Fibroblast of lung (primary cell): ENCODE data around the gene TSPAN10. TPM values are rescaled to one million over a fixed set of nuclear protein-coding genes. Genes with fewer than 3 reads are reported as not detected.

Experiments used
- DNase-seq, 2 donors: peaks; one replicate each; pipeline versions ENCODE4 v3.0.0 to v3.0.0-alpha.2; 2010; ENCODE audit warnings: low read depth in 2 of 2
- H2AFZ ChIP-seq: 2 replicates; pipeline ENCODE4 v1.5.1; 2012; ENCODE audit warnings: low read length, control low read depth, inconsistent platforms
- H3K27ac ChIP-seq: 2 replicates; pipeline ENCODE4 v1.5.1; 2011; ENCODE audit warnings: low read length, control low read depth; ENCODE audit not compliant: insufficient read depth
- H3K27me3 ChIP-seq: 2 replicates; pipeline ENCODE4 v1.5.1; 2011; ENCODE audit warnings: mild to moderate bottlenecking, low read length; ENCODE audit not compliant: control insufficient read depth, insufficient read depth
- H3K36me3 ChIP-seq: 2 replicates; pipeline ENCODE4 v1.5.1; 2011; ENCODE audit warnings: low read length; ENCODE audit not compliant: control insufficient read depth, insufficient read depth
- H3K4me1 ChIP-seq: 2 replicates; pipeline ENCODE4 v1.5.1; 2011; ENCODE audit warnings: low read length; ENCODE audit not compliant: control insufficient read depth, insufficient read depth; ENCODE audit errors: extremely low read depth
- H3K4me2 ChIP-seq: 2 replicates; pipeline ENCODE4 v1.5.1; 2011; ENCODE audit warnings: low read length, control low read depth; ENCODE audit not compliant: insufficient read depth; ENCODE audit errors: extremely low read depth
- H3K4me3 ChIP-seq, 4 experiments: fragments of 200-600 bp in 1 of 4; sonication (generic) in 1 of 4; replicated peaks in 1 of 4; 2 replicates each; pipeline ENCODE4 v1.5.1; 2011 to 2016; ENCODE audit warnings: low read length in 4 of 4, low read depth in 3 of 4, mild to moderate bottlenecking in 3 of 4, control low read depth in 2 of 4, inconsistent platforms in 1 of 4, mixed read lengths in 1 of 4; ENCODE audit not compliant: insufficient read depth in 1 of 4; ENCODE audit errors: control extremely low read depth in 1 of 4
- H3K79me2 ChIP-seq: 2 replicates; pipeline ENCODE4 v1.5.1; 2012; ENCODE audit warnings: mild to moderate bottlenecking, low read length, inconsistent platforms; ENCODE audit not compliant: control insufficient read depth, insufficient read depth
- H3K9ac ChIP-seq: 2 replicates; pipeline ENCODE4 v1.5.1; 2011; ENCODE audit warnings: mild to moderate bottlenecking, low read length, control low read depth; ENCODE audit not compliant: insufficient read depth
- H3K9me3 ChIP-seq: 2 replicates; pipeline ENCODE4 v1.5.1; 2012; ENCODE audit warnings: low read depth, low read length; ENCODE audit not compliant: control insufficient read depth, insufficient read depth
- H4K20me1 ChIP-seq: 2 replicates; pipeline ENCODE4 v1.5.1; 2011; ENCODE audit warnings: low read length; ENCODE audit not compliant: control insufficient read depth, insufficient read depth; ENCODE audit errors: extremely low read depth
- EZH2 ChIP-seq: IDR thresholded peaks from 2 replicates; pipeline ENCODE4 v1.5.1; 2012; ENCODE audit warnings: low read length, control low read depth, mild to moderate bottlenecking; ENCODE audit errors: missing control alignments
- polyA plus RNA-seq, 2 donors: library from polyadenylated mRNA; depleted of rRNA in 1 of 2; stranded (reverse) in 1 of 2; unstranded in 1 of 2; fragments of >200 nt; gene quantifications; 2 replicates each; pipeline ENCODE4 v1.2.1, GENCODE V29; 2011 to 2012; ENCODE audit warnings: missing spikeins in 1 of 2
- total RNA-seq: library from RNA; depleted of rRNA; stranded (reverse); fragments of >200 nt; gene quantifications from 2 replicates; pipeline ENCODE4 v1.2.1, GENCODE V29; 2014
- TF ChIP-seq, protein P1 (sequence below), 2 donors: IDR thresholded peaks in 1 of 2; conservative IDR thresholded peaks in 1 of 2; 1 replicate in 1 of 2; 2 replicates in 1 of 2; pipeline ENCODE4 v1.5.1; 2011 to 2012; ENCODE audit warnings: low read length in 2 of 2, control low read depth in 1 of 2, inconsistent platforms in 1 of 2, low read depth in 1 of 2, mild to moderate bottlenecking in 1 of 2

The TSPAN10 gene
- total and polyA plus RNA-seq, 2 donors (not counting 1 experiment from before 2014, with no cell fraction given) = 1.3 to 3.0 TPM

DNA sequence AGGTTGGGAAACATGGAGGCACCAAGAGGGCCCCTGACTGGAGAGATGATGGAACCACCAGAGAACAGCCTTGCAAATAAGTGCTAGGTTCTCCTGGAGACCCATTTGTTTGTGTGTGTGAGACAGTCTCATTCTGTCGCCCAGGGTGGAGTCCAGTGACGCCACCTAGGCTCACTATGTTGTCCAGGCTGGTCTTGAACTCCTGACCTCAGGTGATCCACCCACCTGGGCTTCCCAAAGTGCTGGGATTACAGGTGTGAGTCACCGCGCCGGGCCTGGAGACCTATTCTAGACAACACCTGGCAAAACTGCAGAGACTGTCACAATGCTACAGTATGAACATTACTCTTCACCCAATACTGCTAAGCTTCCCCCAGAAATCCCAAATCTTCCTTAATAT lies 1.6 kb upstream of the TSPAN10 start:
- no peaks in the 10 kb centered on the region for H4K20me1 ChIP-seq
- H2AFZ ChIP-seq = no peak overlapping the region
- H3K79me2 ChIP-seq = peaks cover 55% of the 10 kb centered on the region
- no peaks in the 10 kb centered on the region for H3K27me3 ChIP-seq
- no peaks in the 10 kb centered on the region for H3K9me3 ChIP-seq
- TF ChIP-seq, protein P1, sequence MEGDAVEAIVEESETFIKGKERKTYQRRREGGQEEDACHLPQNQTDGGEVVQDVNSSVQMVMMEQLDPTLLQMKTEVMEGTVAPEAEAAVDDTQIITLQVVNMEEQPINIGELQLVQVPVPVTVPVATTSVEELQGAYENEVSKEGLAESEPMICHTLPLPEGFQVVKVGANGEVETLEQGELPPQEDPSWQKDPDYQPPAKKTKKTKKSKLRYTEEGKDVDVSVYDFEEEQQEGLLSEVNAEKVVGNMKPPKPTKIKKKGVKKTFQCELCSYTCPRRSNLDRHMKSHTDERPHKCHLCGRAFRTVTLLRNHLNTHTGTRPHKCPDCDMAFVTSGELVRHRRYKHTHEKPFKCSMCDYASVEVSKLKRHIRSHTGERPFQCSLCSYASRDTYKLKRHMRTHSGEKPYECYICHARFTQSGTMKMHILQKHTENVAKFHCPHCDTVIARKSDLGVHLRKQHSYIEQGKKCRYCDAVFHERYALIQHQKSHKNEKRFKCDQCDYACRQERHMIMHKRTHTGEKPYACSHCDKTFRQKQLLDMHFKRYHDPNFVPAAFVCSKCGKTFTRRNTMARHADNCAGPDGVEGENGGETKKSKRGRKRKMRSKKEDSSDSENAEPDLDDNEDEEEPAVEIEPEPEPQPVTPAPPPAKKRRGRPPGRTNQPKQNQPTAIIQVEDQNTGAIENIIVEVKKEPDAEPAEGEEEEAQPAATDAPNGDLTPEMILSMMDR (conservative IDR thresholded peaks at IDR 0.05 in 1 of 2, IDR thresholded peaks at IDR 0.05 in 1 of 2; ENCODE audit: low read depth in 1 of 2, low read length in 2 of 2) = no peak
- TF ChIP-seq EZH2 = no peak
- H3K27ac ChIP-seq = no peak overlapping the region
- no peak overlapping the region for H3K9ac ChIP-seq
- DNase-seq = no peak
- H3K4me1 ChIP-seq = peaks cover 4% of the 10 kb centered on the region
- H3K4me3 ChIP-seq = peak overlapping the region; percentile 59 to 88 (median 81)
- H3K36me3 ChIP-seq = peaks cover 2% of the 10 kb centered on the region
- H3K4me2 ChIP-seq = peak overlapping the region; percentile 85

DNA sequence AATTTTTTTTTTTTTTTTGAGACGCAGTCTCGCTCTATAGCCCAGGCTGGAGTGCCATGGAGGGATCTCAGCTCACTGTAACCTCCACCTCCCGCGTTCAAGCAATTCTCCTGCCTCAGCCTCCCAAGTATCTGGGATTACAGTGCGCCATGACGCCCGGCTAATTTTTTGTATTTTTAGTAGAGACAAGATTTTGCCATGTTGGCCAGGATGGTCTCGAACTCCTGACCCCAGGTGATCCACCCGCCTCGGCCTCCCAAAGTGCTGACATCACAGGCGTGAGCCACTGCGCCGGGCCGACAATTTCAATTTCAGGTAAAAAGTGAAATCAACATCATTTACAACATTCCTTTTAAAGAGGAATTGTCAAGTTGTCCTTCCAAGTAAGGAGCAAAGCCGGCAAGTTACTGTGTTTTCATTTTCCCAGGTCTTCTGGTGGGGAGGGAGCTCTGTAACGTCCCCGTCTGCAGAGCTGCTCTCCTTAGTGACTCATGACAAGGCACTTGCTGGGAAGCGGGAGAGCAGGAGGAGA lies 957 bp upstream of the TSPAN10 start:
- DNase-seq = peak in 1 of 2 donors; percentile 67
- H4K20me1 ChIP-seq = no peaks in the 10 kb centered on the region
- no peak overlapping the region for H2AFZ ChIP-seq

DNA sequence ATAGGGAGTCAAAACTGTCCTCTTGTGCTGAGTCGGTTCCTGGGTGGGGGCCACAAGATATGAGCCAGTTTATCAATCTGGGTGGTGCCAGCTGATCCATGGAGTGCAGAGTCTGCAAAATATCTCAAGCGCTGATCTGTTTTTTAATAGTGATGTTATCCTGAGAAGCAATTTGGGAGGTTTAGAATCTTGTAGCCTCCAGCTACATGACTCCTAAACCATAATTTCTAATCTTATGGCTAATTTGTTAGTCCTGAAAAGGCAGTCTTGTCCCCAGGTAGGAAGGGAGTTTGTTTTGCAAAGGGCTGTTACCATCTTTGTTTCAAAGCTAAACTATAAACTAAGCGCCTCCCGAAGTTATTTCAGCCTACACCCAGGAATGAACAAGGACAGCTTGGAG lies 1.7 kb downstream of the TSPAN10 start:
- no peaks in the 10 kb centered on the region for H3K9me3 ChIP-seq

More for the DNA sequence above, 957 bp upstream of the TSPAN10 start:
- peaks cover 51% of the 10 kb centered on the region for H3K79me2 ChIP-seq
- H3K4me3 ChIP-seq = peak overlapping the region; percentile 59 to 88 (median 81)
- no peak for TF ChIP-seq EZH2
- TF ChIP-seq, protein P1 (conservative IDR thresholded peaks at IDR 0.05 in 1 of 2, IDR thresholded peaks at IDR 0.05 in 1 of 2; ENCODE audit: low read depth in 1 of 2, low read length in 2 of 2) = no peak
- peaks cover 4% of the 10 kb centered on the region for H3K4me1 ChIP-seq
- peak overlapping the region; percentile 95 for H3K27ac ChIP-seq
- no peaks in the 10 kb centered on the region for H3K9me3 ChIP-seq
- H3K27me3 ChIP-seq = no peaks in the 10 kb centered on the region
- H3K9ac ChIP-seq = peak overlapping the region; percentile 91
- H3K4me2 ChIP-seq = peak overlapping the region; percentile 85
- peaks cover 2% of the 10 kb centered on the region for H3K36me3 ChIP-seq

More for the DNA sequence above, 1.7 kb downstream of the TSPAN10 start:
- Histone ChIP-seq H3K79me2 (peaks cover 29% of the 10 kb centered on the region), H3K4me2 (no peak overlapping the region), H3K4me3 (no peak overlapping the region), H3K4me1 (peaks cover 5% of the 10 kb centered on the region), H3K27me3 (no peaks in the 10 kb centered on the region), H3K36me3 (no peaks in the 10 kb centered on the region), H4K20me1 (no peaks in the 10 kb centered on the region), H2AFZ (no peak overlapping the region), H3K27ac (no peak overlapping the region), H3K9ac (no peak overlapping the region)
- no peak for TF ChIP-seq EZH2
- TF ChIP-seq, protein P1 (conservative IDR thresholded peaks at IDR 0.05 in 1 of 2, IDR thresholded peaks at IDR 0.05 in 1 of 2; ENCODE audit: low read depth in 1 of 2, low read length in 2 of 2) = no peak
- DNase-seq = no peak
